Fibroblast of lung (primary cell): Measurements from ENCODE around the gene TMEM52B. TPM values are rescaled to one million over a fixed set of nuclear protein-coding genes. Genes with fewer than 3 reads are reported as not detected.

Experiments used
- DNase-seq, 2 donors: peaks; one replicate each; pipeline versions ENCODE4 v3.0.0 to v3.0.0-alpha.2; 2010; ENCODE audit warnings: low read depth in 2 of 2
- H2AFZ ChIP-seq: 2 replicates; pipeline ENCODE4 v1.5.1; 2012; ENCODE audit warnings: low read length, control low read depth, inconsistent platforms
- H3K27ac ChIP-seq: 2 replicates; pipeline ENCODE4 v1.5.1; 2011; ENCODE audit warnings: low read length, control low read depth; ENCODE audit not compliant: insufficient read depth
- H3K27me3 ChIP-seq: 2 replicates; pipeline ENCODE4 v1.5.1; 2011; ENCODE audit warnings: mild to moderate bottlenecking, low read length; ENCODE audit not compliant: control insufficient read depth, insufficient read depth
- H3K36me3 ChIP-seq: 2 replicates; pipeline ENCODE4 v1.5.1; 2011; ENCODE audit warnings: low read length; ENCODE audit not compliant: control insufficient read depth, insufficient read depth
- H3K4me1 ChIP-seq: 2 replicates; pipeline ENCODE4 v1.5.1; 2011; ENCODE audit warnings: low read length; ENCODE audit not compliant: control insufficient read depth, insufficient read depth; ENCODE audit errors: extremely low read depth
- H3K4me2 ChIP-seq: 2 replicates; pipeline ENCODE4 v1.5.1; 2011; ENCODE audit warnings: low read length, control low read depth; ENCODE audit not compliant: insufficient read depth; ENCODE audit errors: extremely low read depth
- H3K4me3 ChIP-seq, 4 experiments: fragments of 200-600 bp in 1 of 4; sonication (generic) in 1 of 4; replicated peaks in 1 of 4; 2 replicates each; pipeline ENCODE4 v1.5.1; 2011 to 2016; ENCODE audit warnings: low read length in 4 of 4, low read depth in 3 of 4, mild to moderate bottlenecking in 3 of 4, control low read depth in 2 of 4, inconsistent platforms in 1 of 4, mixed read lengths in 1 of 4; ENCODE audit not compliant: insufficient read depth in 1 of 4; ENCODE audit errors: control extremely low read depth in 1 of 4
- H3K79me2 ChIP-seq: 2 replicates; pipeline ENCODE4 v1.5.1; 2012; ENCODE audit warnings: mild to moderate bottlenecking, low read length, inconsistent platforms; ENCODE audit not compliant: control insufficient read depth, insufficient read depth
- H3K9ac ChIP-seq: 2 replicates; pipeline ENCODE4 v1.5.1; 2011; ENCODE audit warnings: mild to moderate bottlenecking, low read length, control low read depth; ENCODE audit not compliant: insufficient read depth
- H3K9me3 ChIP-seq: 2 replicates; pipeline ENCODE4 v1.5.1; 2012; ENCODE audit warnings: low read depth, low read length; ENCODE audit not compliant: control insufficient read depth, insufficient read depth
- H4K20me1 ChIP-seq: 2 replicates; pipeline ENCODE4 v1.5.1; 2011; ENCODE audit warnings: low read length; ENCODE audit not compliant: control insufficient read depth, insufficient read depth; ENCODE audit errors: extremely low read depth
- EZH2 ChIP-seq: IDR thresholded peaks from 2 replicates; pipeline ENCODE4 v1.5.1; 2012; ENCODE audit warnings: low read length, control low read depth, mild to moderate bottlenecking; ENCODE audit errors: missing control alignments
- polyA plus RNA-seq, 2 donors: library from polyadenylated mRNA; depleted of rRNA in 1 of 2; stranded (reverse) in 1 of 2; unstranded in 1 of 2; fragments of >200 nt; gene quantifications; 2 replicates each; pipeline ENCODE4 v1.2.1, GENCODE V29; 2011 to 2012; ENCODE audit warnings: missing spikeins in 1 of 2
- total RNA-seq: library from RNA; depleted of rRNA; stranded (reverse); fragments of >200 nt; gene quantifications from 2 replicates; pipeline ENCODE4 v1.2.1, GENCODE V29; 2014
- TF ChIP-seq, protein P1 (sequence below), 2 donors: IDR thresholded peaks in 1 of 2; conservative IDR thresholded peaks in 1 of 2; 1 replicate in 1 of 2; 2 replicates in 1 of 2; pipeline ENCODE4 v1.5.1; 2011 to 2012; ENCODE audit warnings: low read length in 2 of 2, control low read depth in 1 of 2, inconsistent platforms in 1 of 2, low read depth in 1 of 2, mild to moderate bottlenecking in 1 of 2

The TMEM52B gene
- total and polyA plus RNA-seq, 2 donors (not counting 1 experiment from before 2014, with no cell fraction given), result 0.50 to 5.7 TPM

DNA sequence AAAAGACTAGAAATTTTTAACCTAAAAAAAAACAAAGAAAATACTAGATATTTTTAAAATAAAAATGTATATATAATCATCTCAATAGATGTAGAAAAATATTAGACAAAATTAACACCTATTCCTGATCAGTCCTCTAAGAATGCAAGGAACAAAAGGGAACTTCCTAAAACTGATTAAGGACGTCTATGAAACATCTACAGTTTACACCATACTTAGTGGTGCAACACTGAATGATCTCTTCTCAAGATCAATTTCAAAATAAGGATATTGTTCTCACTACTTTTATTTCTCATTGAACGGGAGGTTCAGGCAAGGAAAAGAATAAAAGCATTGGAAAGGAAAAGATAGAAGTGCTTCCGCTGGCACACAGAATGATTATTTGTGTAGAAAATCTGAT lies 22.9 kb upstream of the TMEM52B start:
- Histone ChIP-seq H3K4me2 (no peak overlapping the region), H2AFZ (no peak overlapping the region), H3K27ac (no peak overlapping the region), H3K9me3 (no peaks in the 10 kb centered on the region), H3K4me1 (peaks cover 2% of the 10 kb centered on the region), H3K79me2 (no peaks in the 10 kb centered on the region), H3K4me3 (no peak overlapping the region), H3K27me3 (no peaks in the 10 kb centered on the region), H3K9ac (no peak overlapping the region), H4K20me1 (no peaks in the 10 kb centered on the region), H3K36me3 (no peaks in the 10 kb centered on the region)
- no peak for DNase-seq
- TF ChIP-seq, protein P1, sequence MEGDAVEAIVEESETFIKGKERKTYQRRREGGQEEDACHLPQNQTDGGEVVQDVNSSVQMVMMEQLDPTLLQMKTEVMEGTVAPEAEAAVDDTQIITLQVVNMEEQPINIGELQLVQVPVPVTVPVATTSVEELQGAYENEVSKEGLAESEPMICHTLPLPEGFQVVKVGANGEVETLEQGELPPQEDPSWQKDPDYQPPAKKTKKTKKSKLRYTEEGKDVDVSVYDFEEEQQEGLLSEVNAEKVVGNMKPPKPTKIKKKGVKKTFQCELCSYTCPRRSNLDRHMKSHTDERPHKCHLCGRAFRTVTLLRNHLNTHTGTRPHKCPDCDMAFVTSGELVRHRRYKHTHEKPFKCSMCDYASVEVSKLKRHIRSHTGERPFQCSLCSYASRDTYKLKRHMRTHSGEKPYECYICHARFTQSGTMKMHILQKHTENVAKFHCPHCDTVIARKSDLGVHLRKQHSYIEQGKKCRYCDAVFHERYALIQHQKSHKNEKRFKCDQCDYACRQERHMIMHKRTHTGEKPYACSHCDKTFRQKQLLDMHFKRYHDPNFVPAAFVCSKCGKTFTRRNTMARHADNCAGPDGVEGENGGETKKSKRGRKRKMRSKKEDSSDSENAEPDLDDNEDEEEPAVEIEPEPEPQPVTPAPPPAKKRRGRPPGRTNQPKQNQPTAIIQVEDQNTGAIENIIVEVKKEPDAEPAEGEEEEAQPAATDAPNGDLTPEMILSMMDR (conservative IDR thresholded peaks at IDR 0.05 in 1 of 2, IDR thresholded peaks at IDR 0.05 in 1 of 2; ENCODE audit: low read depth in 1 of 2, low read length in 2 of 2), result no peak
- TF ChIP-seq EZH2, result no peak

- H3K4me2 ChIP-seq, result no peak overlapping the region
- H3K27ac ChIP-seq, result no peak overlapping the region
- no peaks in the 10 kb centered on the region for H3K27me3 ChIP-seq
- no peaks in the 10 kb centered on the region for H4K20me1 ChIP-seq
- no peak overlapping the region for H3K4me3 ChIP-seq
- peaks cover under 1% of the 10 kb centered on the region for H3K4me1 ChIP-seq
- no peak overlapping the region for H2AFZ ChIP-seq
- no peaks in the 10 kb centered on the region for H3K36me3 ChIP-seq
- no peaks in the 10 kb centered on the region for H3K79me2 ChIP-seq
- no peak overlapping the region for H3K9ac ChIP-seq
- H3K9me3 ChIP-seq, result no peaks in the 10 kb centered on the region
- DNase-seq, result no peak
- TF ChIP-seq EZH2, result no peak
- TF ChIP-seq, protein P1 (conservative IDR thresholded peaks at IDR 0.05 in 1 of 2, IDR thresholded peaks at IDR 0.05 in 1 of 2; ENCODE audit: low read depth in 1 of 2, low read length in 2 of 2), result no peak
These were observed 20.4 kb upstream of the TMEM52B start for GRCh38 chr12:10158406-10158805.

DNA sequence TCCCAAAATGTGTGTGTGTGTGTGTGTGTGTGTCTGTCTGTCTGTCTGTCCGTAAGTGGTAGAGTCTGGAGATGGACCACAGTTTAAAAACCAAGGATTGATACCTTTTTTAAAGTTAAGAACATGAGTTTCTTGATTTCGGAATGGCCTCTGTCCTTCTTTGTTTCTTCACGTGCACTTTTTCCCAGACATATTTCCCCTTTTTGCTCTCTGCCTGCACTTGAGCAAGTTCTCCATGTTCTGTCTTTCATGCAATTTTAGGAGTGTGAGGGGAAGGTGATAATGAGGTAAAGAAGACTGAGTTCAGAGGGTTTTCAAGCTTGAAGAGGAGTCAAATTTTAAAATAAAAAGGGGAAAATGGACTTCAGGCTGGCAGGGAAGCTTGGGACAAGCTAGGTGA lies 19.6 kb upstream of the TMEM52B start:
- Histone ChIP-seq H3K9ac (no peak overlapping the region), H3K4me2 (no peak overlapping the region), H3K79me2 (no peaks in the 10 kb centered on the region), H3K4me1 (no peaks in the 10 kb centered on the region), H3K4me3 (no peak overlapping the region), H3K9me3 (no peaks in the 10 kb centered on the region), H2AFZ (no peak overlapping the region), H3K27me3 (no peaks in the 10 kb centered on the region), H4K20me1 (no peaks in the 10 kb centered on the region), H3K36me3 (no peaks in the 10 kb centered on the region), H3K27ac (no peak overlapping the region)
- no peak for TF ChIP-seq EZH2
- TF ChIP-seq, protein P1 (conservative IDR thresholded peaks at IDR 0.05 in 1 of 2, IDR thresholded peaks at IDR 0.05 in 1 of 2; ENCODE audit: low read depth in 1 of 2, low read length in 2 of 2), result no peak
- no peak for DNase-seq
